GOT3 (cell line): Measurements from ENCODE around the gene IFNA8.
"Not testable (repeated sequence)": the region's sequence is repeated elsewhere in the genome, so short reads cannot be mapped to it uniquely, and the experiment has no call there.

Experiments
- DNase-seq: peaks from one replicate; lab custom pipeline; 2025; ENCODE audit warnings: mixed read lengths; lab: John Stamatoyannopoulos, UW

IFNA8 gene

DNA sequence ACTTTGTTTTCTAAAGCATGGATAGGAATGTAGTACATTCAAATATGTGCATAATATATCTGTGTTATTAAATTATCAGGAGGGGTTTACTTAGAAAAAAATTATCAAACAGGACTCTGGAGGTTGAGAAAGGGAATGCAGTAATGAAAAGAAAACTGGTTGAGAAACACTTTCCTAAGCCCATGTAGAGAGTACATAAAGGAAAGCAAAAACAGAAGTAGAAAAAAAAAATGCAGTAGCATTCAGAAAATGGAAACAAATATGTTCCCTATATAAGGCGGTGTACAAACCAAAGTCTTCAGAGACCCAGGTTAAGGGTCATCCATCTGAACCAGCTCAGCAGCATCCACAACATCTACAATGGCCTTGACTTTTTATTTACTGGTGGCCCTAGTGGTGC, at the start of gene IFNA8:
Gene IFNA8 (plus strand): TSS at position 301 of the 400 bp plus-strand sequence. CDS start 60 bp downstream, at position 361.
- DNase-seq = no peak

- DNase-seq = no peak
Observed at GRCh38 chr9:21362287-21362686, 46.6 kb upstream of the IFNA8 start.

DNA sequence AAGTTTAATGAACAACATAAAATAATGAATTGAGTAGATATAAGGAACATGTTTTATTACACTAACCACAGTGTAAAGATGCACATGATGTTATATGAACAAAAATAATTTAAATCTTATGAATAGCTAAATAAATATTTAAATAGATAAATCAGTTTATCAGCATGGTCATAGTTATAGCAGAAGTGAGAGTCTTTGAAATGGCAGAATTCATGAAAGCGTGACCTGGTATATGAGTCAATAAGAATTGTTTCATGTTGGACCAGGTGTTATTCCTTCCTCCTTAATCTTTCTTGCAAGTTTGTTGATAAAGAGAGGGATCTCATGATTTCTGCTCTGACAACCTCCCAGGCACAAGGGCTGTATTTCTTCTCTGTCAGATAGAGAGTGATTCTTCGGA, 41.7 kb upstream of the IFNA8 start:
- not testable (repeated sequence) for DNase-seq

DNA sequence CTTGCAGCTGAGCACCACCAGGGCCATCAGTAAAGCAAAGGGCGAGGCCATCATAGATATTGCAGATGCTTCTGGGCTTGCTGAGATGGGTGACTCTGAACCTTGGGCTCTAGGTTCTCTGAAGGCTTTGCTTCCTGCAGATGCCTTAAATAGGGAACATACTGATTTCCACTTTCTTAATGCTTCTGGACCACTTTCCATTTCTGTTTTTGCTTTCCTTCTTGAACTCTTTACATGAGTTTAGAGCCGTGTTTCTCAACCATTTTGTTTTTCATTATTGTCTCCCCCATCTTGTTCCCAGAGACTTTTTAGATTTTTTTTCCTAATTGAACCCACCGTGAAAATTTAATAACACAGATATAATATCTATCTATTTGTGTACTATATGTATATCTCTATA, 41.0 kb upstream of the IFNA8 start, which contains the start of gene IFNA13:
Gene IFNA13 (minus strand): TSS at position 101 of the 400 bp plus-strand sequence. CDS start 47 bp downstream, at position 54.
- DNase-seq = no peak

- not testable (repeated sequence) for DNase-seq
Observed at GRCh38 chr9:21371467-21371866, 37.5 kb upstream of the IFNA8 start.

GRCh38 chr9:21381448-21382339, 27.2 kb upstream of the IFNA8 start:
- DNase-seq = no peak

- no peak for DNase-seq
Observed at GRCh38 chr9:21383627-21384026, 25.3 kb upstream of the IFNA8 start.

GRCh38 chr9:21385131-21385670, 23.7 kb upstream of the IFNA8 start, which contains the start of gene IFNA2:
TSS of gene IFNA2 (minus strand) at chr9:21385398. CDS start at chr9:21385329, 69 bp downstream.
- no peak for DNase-seq

DNA sequence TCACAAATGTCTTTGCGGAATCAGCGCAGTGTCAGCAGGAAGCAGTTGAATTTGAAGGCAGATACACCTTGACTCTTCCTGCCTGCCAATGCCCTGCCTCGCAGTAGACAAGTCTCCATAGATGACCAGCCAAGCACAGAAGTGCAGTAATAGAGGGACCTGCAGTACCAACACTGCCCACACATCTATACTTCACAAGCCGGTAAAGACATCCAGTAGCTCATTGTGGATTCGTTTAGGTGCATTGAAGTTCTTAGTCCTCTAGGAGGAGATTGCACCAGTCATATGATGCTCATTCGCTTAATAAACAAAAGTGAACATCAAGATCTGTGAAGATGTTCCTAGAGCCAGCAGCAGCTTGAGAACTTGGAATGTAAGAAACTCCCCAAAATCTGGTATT, 16.6 kb upstream of the IFNA8 start:
- no peak for DNase-seq

DNA sequence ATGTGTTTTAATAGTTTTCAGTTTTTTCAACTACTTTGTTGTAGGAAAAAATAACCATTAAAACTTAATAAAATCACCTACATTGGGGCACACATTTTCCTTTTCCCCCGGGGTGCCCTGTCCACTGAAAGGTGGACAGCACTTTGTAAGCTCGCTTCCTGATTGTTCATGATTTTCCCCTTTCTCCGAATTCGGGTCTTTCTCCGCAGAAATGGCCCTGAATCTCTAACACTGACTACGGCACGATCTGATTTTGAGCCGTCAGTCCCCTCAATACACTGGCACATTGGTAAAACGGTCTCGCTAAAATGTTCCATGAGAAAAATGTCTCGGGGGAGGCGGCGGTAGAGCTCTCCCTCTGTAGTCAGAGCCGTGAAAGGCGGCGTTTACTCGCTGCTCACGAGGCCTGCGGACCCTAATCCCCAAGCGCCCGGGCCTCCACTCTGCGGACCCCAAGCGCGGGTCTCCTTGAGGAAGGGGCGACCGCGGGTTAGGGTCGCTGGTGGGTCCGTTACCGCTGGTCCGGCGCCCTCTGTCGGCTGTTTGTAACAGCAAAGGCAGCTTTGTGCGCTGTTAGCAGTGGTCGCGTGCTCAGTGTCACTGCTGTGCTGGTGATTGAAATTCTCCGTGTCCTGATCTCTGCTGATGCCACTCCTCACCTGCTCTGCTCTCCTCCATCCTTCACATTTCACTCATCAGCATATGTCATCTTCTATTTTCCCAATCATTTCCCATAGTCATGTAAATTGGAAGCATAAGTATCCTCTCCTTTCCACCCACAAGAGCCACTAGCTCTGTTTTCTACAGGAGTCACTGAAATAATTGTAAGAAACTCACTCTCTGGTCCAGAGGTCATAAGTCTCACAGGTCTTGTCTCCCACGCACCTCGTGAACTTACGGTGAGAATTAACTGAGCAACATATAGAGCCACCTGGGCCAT, 12.9 kb upstream of the IFNA8 start:
- DNase-seq = no peak

- no peak for DNase-seq
Observed at GRCh38 chr9:21398955-21399489, 9.9 kb upstream of the IFNA8 start.

DNA sequence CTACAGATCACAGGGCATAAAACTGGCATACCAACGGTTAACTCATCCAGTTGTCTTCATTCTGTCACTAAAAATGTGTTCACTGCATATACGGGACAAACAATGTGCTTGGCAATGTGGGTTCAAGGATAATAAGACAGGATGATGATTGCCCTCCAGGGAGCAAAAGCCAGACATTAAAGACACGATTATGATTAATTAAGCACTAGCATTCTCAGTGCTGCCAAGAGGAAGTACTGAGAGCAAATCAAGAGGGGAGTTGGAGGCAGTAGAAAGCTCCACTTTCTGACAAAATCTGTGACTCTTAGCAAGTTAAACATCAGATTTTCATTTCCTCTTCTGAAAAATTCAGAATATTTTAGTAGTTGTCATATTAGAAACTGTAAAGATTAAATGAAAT, 9.0 kb upstream of the IFNA8 start:
- DNase-seq = no peak

GRCh38 chr9:21402386-21403251, 6.3 kb upstream of the IFNA8 start:
- no peak for DNase-seq

DNA sequence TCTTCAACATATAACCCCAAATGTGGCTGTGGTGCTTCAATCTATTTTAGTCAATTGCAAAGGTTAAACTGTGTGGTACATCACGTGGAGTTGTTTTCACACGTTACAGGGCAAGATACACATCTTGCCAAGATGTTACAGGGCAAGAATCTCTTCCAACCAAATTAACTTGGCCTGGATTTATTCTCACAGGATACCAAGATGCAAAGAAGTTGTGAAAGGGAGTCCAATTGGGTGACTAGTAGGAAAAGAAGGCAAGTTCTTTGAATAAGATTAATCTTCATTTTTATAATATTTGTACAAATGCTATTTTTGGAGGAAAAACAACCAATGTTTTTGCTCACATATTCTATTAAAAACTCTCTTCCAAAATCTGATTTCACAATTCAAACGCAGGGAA, 4.8 kb upstream of the IFNA8 start:
- no peak for DNase-seq

DNA sequence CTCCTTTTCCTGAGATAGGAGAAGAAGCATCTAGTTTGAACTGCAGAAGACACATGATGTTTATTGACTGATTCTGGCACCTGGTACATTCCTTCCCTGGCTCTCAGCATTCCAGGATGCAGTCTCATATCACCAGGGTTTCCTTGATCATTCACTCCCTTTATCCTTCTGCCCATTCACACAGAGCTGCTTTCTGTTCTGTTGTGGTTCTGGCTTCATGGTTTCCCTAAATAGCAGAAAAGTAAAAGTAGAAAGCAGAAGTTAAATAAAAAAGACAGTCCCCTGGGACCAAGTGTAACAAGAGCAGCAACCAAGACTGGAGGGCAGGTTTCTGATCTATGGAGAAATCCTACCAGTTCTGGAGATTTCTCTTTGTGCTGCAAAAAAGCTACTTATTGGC, 3.2 kb downstream of the IFNA8 start:
- no peak for DNase-seq

GRCh38 chr9:21413151-21413550, 4.2 kb downstream of the IFNA8 start:
- no peak for DNase-seq

GRCh38 chr9:21413624-21414023, 4.7 kb downstream of the IFNA8 start:
- no peak for DNase-seq

GRCh38 chr9:21414220-21414940, 5.5 kb downstream of the IFNA8 start:
- DNase-seq = no peak

- DNase-seq = no peak
Observed at GRCh38 chr9:21415493-21416267, 6.8 kb downstream of the IFNA8 start.
